Measurements from ENCODE around the gene OR6Y1. TPM values are rescaled to one million over a fixed set of nuclear protein-coding genes. Genes with fewer than 3 reads are reported as not detected.

The OR6Y1 gene
- total RNA-seq, 1 donor from 2014 or later: not detected

- H3K4me3 Mint-ChIP-seq: no peak overlapping the region
- no peaks in the 10 kb centered on the region for H3K9me3 Mint-ChIP-seq
- H4K20me1 ChIP-seq (ENCODE audit: low read depth): no peaks in the 10 kb centered on the region
- no peaks in the 10 kb centered on the region for H3K9me3 ChIP-seq (ENCODE audit: low read depth)
- H3K27me3 ChIP-seq: no peaks in the 10 kb centered on the region
- H3K36me3 ChIP-seq: no peaks in the 10 kb centered on the region
- DNase-seq (ENCODE audit: low spot score): no peak
- no peak overlapping the region for H3K9ac ChIP-seq
- no peak overlapping the region for H3K4me2 ChIP-seq
- no peak overlapping the region for H2AFZ ChIP-seq (replicated peaks)
- no peaks in the 10 kb centered on the region for H3K4me1 Mint-ChIP-seq
- H3K27ac Mint-ChIP-seq: no peak overlapping the region
- H3K79me2 ChIP-seq (ENCODE audit: low read depth): no peaks in the 10 kb centered on the region
- no peaks in the 10 kb centered on the region for H3K27me3 Mint-ChIP-seq (ENCODE audit: insufficient read depth, low read depth)
- no peak overlapping the region for H3K4me3 ChIP-seq
- H3F3A ChIP-seq (ENCODE audit: low read depth): no peaks in the 10 kb centered on the region
- H3K4me1 ChIP-seq: no peaks in the 10 kb centered on the region
- TF ChIP-seq, protein P1, sequence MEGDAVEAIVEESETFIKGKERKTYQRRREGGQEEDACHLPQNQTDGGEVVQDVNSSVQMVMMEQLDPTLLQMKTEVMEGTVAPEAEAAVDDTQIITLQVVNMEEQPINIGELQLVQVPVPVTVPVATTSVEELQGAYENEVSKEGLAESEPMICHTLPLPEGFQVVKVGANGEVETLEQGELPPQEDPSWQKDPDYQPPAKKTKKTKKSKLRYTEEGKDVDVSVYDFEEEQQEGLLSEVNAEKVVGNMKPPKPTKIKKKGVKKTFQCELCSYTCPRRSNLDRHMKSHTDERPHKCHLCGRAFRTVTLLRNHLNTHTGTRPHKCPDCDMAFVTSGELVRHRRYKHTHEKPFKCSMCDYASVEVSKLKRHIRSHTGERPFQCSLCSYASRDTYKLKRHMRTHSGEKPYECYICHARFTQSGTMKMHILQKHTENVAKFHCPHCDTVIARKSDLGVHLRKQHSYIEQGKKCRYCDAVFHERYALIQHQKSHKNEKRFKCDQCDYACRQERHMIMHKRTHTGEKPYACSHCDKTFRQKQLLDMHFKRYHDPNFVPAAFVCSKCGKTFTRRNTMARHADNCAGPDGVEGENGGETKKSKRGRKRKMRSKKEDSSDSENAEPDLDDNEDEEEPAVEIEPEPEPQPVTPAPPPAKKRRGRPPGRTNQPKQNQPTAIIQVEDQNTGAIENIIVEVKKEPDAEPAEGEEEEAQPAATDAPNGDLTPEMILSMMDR (IDR thresholded peaks at IDR 0.05): no peak
- no peak for TF ChIP-seq EZH2phosphoT487 (IDR thresholded peaks at IDR 0.05)
- no peak for TF ChIP-seq EZH2 (IDR thresholded peaks at IDR 0.05)
- no peaks in the 10 kb centered on the region for H3K36me3 Mint-ChIP-seq
- no peak overlapping the region for H3K27ac ChIP-seq
These were observed 9.6 kb upstream of the OR6Y1 start for GRCh38 chr1:158563853-158564252.

DNA sequence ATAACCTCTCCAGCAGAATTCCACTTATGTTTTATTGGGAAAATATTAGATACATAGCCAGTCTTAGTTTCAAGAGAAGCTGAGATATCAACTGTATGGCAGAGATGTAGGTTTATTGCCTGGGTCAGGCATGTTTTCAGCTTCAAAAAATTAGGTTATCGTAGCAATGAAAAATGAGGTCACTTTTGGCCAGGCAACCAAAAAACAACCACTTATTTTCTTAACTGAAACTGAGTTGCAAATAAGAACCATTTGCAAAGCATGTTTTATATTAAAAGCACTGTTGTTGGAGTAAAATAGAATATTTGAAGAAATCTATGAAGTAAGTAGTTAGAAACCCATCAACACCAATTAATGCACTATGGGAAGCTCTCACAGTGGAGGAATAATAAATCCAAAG lies 5.5 kb upstream of the OR6Y1 start:
- no peak for DNase-seq (ENCODE audit: low spot score)
- Mint-ChIP-seq H3K4me3 (no peak overlapping the region), H3K27me3 (ENCODE audit: insufficient read depth, low read depth) (peaks cover 2% of the 10 kb centered on the region), H3K4me1 (no peaks in the 10 kb centered on the region), H3K36me3 (no peaks in the 10 kb centered on the region), H3K27ac (no peak overlapping the region), H3K9me3 (no peaks in the 10 kb centered on the region)
- no peak overlapping the region for H3K4me3 ChIP-seq
- no peaks in the 10 kb centered on the region for H3K4me1 ChIP-seq
- H3K9ac ChIP-seq: no peak overlapping the region
- H3K4me2 ChIP-seq: no peak overlapping the region
- no peaks in the 10 kb centered on the region for H3K36me3 ChIP-seq
- H3F3A ChIP-seq (ENCODE audit: low read depth): no peaks in the 10 kb centered on the region
- no peaks in the 10 kb centered on the region for H4K20me1 ChIP-seq (ENCODE audit: low read depth)
- H3K79me2 ChIP-seq (ENCODE audit: low read depth): no peaks in the 10 kb centered on the region
- no peak overlapping the region for H3K27ac ChIP-seq
- TF ChIP-seq EZH2phosphoT487 (IDR thresholded peaks at IDR 0.05) (no peak), EZH2 (IDR thresholded peaks at IDR 0.05) (no peak)
- TF ChIP-seq, protein P1 (IDR thresholded peaks at IDR 0.05): no peak
- no peaks in the 10 kb centered on the region for H3K9me3 ChIP-seq (ENCODE audit: low read depth)
- H2AFZ ChIP-seq (replicated peaks): no peak overlapping the region
- no peaks in the 10 kb centered on the region for H3K27me3 ChIP-seq

- Histone ChIP-seq H3K27me3 (no peaks in the 10 kb centered on the region), H3K4me3 (no peak overlapping the region), H4K20me1 (ENCODE audit: low read depth) (no peaks in the 10 kb centered on the region), H3K4me2 (no peak overlapping the region), H3K9me3 (ENCODE audit: low read depth) (no peaks in the 10 kb centered on the region), H2AFZ (replicated peaks) (no peak overlapping the region), H3K79me2 (ENCODE audit: low read depth) (no peaks in the 10 kb centered on the region), H3K9ac (no peak overlapping the region), H3F3A (ENCODE audit: low read depth) (no peaks in the 10 kb centered on the region), H3K4me1 (no peaks in the 10 kb centered on the region), H3K27ac (no peak overlapping the region), H3K36me3 (no peaks in the 10 kb centered on the region)
- Mint-ChIP-seq H3K27ac (no peak overlapping the region), H3K4me3 (no peak overlapping the region), H3K9me3 (no peaks in the 10 kb centered on the region), H3K36me3 (no peaks in the 10 kb centered on the region), H3K4me1 (no peaks in the 10 kb centered on the region), H3K27me3 (ENCODE audit: insufficient read depth, low read depth) (peaks cover 2% of the 10 kb centered on the region)
- no peak for DNase-seq (ENCODE audit: low spot score)
- TF ChIP-seq EZH2phosphoT487 (IDR thresholded peaks at IDR 0.05) (no peak), EZH2 (IDR thresholded peaks at IDR 0.05) (no peak)
- TF ChIP-seq, protein P1 (IDR thresholded peaks at IDR 0.05): no peak
These were observed 1.9 kb downstream of the OR6Y1 start for GRCh38 chr1:158552296-158552695.
